ENCODE results near the gene ADSS2.
"Not testable (repeated sequence)": the region's sequence is repeated elsewhere in the genome, so short reads cannot be mapped to it uniquely, and the experiment has no call there.

Gene ADSS2

GRCh38 chr1:244394826-244395765 lies 56.6 kb downstream of the ADSS2 start:
- DNase-seq: no peak

GRCh38 chr1:244394346-244394745 lies 57.4 kb downstream of the ADSS2 start:
- no peak for DNase-seq

- no peak for DNase-seq
These were observed 58.0 kb downstream of the ADSS2 start for GRCh38 chr1:244393604-244394176.

- DNase-seq: no peak
These were observed 59.9 kb downstream of the ADSS2 start for GRCh38 chr1:244391761-244392160.

- no peak for DNase-seq
These were observed 62.7 kb downstream of the ADSS2 start for GRCh38 chr1:244388961-244389360.

GRCh38 chr1:244387415-244387814 lies 64.3 kb downstream of the ADSS2 start:
- DNase-seq: no peak

GRCh38 chr1:244386595-244386994 lies 65.1 kb downstream of the ADSS2 start:
- DNase-seq: no peak

- no peak for DNase-seq
These were observed 67.6 kb downstream of the ADSS2 start for GRCh38 chr1:244384066-244384465.

GRCh38 chr1:244383278-244383884 lies 68.3 kb downstream of the ADSS2 start:
- DNase-seq: no peak

GRCh38 chr1:244381878-244382565 lies 69.7 kb downstream of the ADSS2 start:
- DNase-seq: no peak

- DNase-seq: no peak
These were observed 75.6 kb downstream of the ADSS2 start for GRCh38 chr1:244376126-244376525.

GRCh38 chr1:244375051-244375450 lies 76.7 kb downstream of the ADSS2 start:
- no peak for DNase-seq

GRCh38 chr1:244374484-244374883 lies 77.2 kb downstream of the ADSS2 start:
- DNase-seq: not testable (repeated sequence)

- DNase-seq: no peak
These were observed 80.2 kb downstream of the ADSS2 start for GRCh38 chr1:244371242-244372141.

GRCh38 chr1:244370060-244370637 lies 81.6 kb downstream of the ADSS2 start:
- DNase-seq: no peak

GRCh38 chr1:244369256-244370057 lies 82.3 kb downstream of the ADSS2 start:
- DNase-seq: no peak

GRCh38 chr1:244368279-244368678 lies 83.4 kb downstream of the ADSS2 start:
- DNase-seq: no peak

- DNase-seq: no peak
These were observed 84.2 kb downstream of the ADSS2 start for GRCh38 chr1:244367399-244368114.

GRCh38 chr1:244365809-244366208 lies 85.9 kb downstream of the ADSS2 start:
- no peak for DNase-seq

- not testable (repeated sequence) for DNase-seq
These were observed 86.4 kb downstream of the ADSS2 start for GRCh38 chr1:244365262-244365661.
